ENCODE data around the gene RFT1.
A peak's percentile ranks its signal among the peaks of the same experiment; 100 is the strongest.

Gene RFT1

GRCh38 chr3:53120336-53120735 is 9.9 kb downstream of the RFT1 start:
- DNase-seq: no peak

DNA sequence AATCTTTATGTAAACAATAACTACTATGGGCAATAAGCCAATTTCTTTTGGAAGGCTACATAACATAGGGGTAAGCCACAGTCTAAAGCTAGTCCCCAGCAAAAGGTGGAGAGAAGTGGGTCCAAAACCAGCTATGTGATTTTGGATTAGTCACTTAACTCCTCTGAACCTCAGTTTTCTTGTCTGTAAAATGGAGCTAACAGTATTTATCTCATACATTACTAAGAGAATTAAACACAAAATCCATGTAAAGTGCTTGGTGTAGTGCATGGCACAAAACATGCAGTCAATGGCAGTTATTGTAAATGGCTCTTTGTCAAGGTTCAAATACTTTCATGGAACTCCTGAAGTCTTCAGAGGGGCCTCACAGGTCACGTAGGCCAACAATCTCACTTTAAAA is 13.3 kb downstream of the RFT1 start:
- no peak for DNase-seq

- DNase-seq: no peak
These were observed 15.7 kb downstream of the RFT1 start for GRCh38 chr3:53114412-53115074.

GRCh38 chr3:53114011-53114400 is 16.2 kb downstream of the RFT1 start:
- DNase-seq: peak; percentile 36 to 47

DNA sequence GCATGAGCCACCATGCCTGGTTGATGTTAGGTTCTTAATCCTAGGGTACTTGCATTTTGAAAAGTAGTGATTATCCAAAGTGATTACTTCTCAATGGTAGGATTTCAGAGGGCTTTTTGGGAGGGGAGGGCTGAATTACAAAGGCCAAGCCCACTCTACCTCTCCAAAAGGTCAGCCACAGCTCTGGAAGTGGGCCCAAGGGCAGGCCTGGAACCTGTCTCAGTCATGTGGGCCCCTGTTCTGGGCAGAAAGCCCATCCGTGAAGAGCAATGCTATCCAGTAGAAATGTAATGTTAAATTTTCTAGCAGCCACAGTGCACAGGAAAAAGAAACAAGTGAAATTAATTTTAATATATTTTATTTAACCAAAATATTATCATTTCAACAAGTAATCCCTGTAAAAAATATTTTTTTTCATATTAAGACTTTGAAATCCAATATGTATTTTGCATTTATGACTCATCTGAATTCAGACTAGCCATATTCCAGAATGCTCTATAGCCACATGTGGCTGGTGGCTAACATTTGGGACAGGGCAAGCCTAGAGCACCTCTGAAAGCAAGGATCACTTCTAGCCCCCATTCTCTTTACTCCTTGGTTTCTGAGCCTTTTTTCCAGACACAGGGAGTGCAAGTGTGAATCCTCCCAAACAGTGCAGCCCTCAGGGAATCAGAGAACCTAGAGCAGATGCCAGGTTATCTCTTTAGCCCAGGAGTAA is 16.8 kb downstream of the RFT1 start:
- DNase-seq: no peak

GRCh38 chr3:53111822-53112221 is 18.4 kb downstream of the RFT1 start:
- DNase-seq: no peak

- no peak for DNase-seq
These were observed 20.1 kb downstream of the RFT1 start for GRCh38 chr3:53109891-53110771.

DNA sequence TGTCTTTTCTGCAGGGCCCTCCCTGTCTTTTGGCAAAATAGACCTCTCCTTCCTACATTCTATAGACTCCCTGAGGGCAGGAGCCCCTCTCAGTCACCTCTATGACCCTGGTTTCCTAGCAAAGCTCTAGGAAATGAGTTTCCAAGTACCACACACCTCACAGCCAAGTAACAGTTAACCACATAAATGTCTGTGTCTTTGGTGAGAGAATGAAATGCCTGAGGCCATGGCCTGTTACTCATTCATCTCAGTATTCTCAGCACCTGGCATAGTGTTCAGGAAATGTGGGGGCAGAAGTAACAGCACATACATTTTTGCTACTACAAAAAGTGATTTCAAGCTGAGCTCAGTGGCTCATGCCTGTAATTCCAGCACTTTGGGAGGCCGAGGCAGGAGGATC is 21.0 kb downstream of the RFT1 start:
- DNase-seq: no peak

GRCh38 chr3:53104762-53105161 is 25.5 kb downstream of the RFT1 start:
- DNase-seq: no peak

DNA sequence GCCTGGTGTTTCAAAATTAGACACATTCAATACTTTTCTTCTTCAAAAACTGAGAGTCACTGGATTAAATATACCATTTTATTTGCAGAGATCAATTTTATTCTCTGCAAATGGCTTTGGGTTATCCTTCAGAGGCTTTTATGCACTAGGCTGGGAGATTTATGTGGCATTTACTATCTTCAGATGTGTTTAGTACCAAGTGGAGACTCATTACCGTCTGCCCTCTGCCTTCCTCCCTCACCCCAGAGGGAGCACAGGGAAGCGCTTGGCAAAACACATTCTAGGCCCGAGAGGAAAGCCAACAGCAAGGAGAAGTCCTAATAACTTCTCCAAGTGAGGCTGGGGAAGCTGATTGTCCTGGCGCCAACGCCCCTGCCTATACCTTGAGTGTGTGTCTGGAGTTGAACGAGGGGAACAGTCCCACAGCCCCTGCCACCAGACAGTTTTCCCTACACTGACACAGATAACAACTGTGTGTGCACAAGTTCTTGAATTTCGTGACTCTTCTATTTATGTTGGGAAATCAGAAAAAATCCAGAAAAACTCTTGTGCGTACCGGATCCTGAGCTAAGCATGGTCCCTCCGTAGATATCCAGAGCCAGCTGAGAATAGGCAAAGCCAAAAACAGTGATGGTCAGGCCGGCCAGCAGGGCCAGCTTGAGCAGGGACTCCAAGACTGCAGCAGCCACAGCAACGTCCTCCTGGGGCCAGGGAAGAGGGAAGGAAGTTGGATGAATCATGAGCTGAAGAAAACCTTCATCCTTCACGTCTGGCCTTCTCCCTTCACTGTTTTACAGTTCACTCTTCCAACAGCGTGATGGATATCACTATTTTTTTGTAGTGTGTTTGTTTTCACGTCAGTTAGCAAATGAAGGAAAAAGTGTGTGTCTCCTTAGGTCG is 26.6 kb downstream of the RFT1 start:
- DNase-seq: no peak

- no peak for DNase-seq
These were observed 27.6 kb downstream of the RFT1 start for GRCh38 chr3:53102601-53103147.

DNA sequence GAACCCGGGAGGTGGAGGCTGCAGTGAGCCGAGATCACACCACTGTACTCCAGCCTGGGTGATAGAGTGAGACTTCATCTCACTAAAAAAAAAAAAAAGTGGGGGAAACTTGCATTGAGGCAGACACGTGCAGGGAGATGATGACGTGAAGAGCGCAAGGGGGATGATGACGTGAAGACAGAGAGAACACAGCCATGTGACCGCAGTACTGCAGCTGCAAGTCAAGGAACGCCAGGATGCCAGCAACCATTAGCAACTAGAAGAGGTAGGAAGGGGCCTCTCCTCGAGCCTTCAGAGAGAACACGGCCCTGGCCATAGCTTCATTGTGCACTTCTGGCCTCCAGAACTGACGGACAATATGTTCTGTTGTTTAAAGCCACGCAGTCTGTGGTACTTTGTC is 28.3 kb downstream of the RFT1 start:
- DNase-seq: no peak

GRCh38 chr3:53100818-53101466 is 29.3 kb downstream of the RFT1 start:
- no peak for DNase-seq

DNA sequence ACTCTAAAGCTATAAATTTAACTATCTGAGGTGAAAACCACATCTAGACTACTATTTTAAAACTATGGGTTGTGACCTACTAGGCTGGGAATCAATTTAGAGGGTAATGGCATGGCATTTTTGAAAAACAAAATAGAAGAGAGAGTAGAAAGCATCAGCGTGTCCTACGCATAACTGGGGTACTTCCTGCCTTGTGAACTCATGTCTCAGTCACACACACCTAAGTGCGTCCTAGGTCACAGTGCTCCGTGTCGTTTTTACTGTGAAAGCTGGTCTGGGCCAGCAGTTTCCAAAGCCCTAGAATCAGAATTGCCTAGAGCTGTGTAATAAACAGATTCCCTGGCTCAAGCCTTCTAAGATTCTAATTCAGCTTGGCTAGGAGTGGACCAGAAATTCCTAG is 32.3 kb downstream of the RFT1 start:
- DNase-seq: no peak

DNA sequence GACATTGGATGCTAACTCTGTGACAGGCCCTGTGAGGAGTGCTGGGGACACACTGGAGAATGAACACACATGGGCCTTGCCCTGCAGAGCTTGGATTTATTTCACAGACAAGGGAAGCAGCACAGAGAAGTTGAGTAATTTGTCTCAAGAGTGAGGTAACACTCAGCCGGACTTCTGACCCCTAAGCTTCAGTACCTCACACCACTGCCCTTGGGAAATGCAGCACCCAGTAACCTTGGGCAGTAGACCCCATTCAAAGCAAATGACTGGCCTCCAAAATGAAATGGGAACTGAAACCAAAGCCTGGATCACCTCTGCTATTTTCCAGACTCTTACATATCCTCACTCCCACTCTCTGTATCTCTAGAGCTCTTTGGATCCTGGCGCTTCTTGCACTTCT is 37.3 kb downstream of the RFT1 start:
- DNase-seq: no peak

DNA sequence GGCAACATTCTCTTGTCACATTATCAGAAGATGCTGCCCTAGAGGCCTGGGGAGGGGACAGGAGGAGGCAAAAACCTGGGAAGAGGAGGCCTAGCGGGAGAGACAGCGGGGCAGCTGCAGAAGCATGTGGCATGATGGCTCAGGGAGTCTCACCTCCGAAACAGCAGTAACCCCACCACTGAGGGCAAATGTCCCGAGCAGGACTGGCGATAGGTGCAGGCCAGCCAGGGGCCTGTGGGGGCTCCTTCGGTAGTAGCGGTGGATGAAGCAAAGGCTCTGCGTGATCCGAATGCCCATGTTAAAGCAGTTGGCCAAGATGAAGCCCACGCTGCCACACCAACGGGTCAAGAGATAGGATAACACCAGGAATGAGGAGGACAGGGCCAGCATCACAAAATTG is 38.0 kb downstream of the RFT1 start:
- DNase-seq: no peak

DNA sequence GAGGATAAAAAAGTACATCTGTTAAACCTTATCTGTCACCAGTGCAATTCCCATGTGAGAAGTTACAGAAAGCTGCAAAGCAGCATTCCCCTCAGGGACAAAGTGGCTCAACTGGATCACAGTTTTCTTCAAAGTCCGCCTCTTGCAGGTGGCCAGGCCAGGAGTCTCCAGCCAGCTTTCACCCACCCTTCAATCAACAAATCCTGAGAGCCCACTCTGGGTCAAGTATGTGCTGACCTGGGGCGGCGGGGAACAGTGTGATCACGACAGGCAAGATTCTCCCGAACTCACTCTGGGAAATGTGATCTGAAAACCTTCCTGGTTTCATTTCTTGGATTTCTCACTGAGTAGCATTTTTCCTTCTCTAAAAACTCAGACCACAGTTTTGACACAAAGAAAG is 39.2 kb downstream of the RFT1 start:
- DNase-seq: no peak

GRCh38 chr3:53089511-53089910 is 40.7 kb downstream of the RFT1 start:
- no peak for DNase-seq

GRCh38 chr3:53085476-53085875 is 44.8 kb downstream of the RFT1 start:
- no peak for DNase-seq

DNA sequence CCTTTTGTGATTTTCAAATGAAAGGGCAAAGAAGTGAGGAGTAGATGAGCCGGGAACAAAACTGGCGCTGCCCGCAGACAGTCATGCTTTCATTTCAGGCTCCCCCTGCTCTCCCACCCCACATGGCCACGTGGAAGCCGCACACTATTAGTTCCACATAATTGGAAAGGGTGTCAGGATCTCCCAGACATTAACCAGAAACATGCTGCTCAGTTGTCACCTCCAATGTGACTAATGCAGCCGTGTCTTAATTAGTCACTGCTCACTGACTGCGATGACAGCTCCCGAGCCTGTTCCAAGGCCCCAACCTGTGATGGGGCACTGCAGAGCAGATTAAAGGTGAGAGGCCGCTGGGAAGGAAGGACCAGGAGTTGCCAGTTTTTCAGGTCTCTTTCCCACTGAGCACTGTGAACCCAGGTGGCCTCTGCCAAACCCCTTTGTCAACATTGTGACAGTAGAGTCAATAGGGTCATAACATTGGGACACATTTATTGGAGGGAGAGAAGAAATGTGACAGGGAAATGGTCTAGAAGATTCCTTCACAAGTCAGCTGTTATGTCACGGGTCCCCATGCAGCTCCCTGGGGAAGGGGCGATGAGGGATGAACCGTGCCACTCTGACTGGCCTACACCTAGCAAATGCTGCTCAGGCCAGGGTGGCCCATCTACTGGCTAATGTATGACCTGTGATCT is 45.8 kb downstream of the RFT1 start:
- DNase-seq: no peak

DNA sequence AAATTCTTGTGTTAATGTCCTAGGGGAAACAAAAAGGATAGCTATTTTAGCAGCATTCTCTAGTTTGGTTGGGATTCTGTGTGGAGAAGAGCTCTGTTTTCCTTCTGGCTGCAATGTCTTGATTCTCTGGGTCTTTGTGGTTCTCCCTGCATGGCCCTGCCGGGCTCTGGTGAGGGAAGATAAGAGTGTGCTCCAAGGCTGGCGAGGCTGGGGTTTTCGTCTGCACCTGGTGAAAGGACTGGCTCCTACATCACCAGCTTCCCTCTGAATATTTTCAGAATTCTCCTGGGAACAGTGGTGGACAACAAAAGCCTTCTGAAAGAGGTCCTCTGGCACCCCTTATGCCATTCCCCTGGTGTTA is 46.3 kb downstream of the RFT1 start:
- DNase-seq: no peak

All from NCI-H1930 (cell line).